ENCODE results near the gene METTL6. TPM values are rescaled to one million over a fixed set of nuclear protein-coding genes. Genes with fewer than 3 reads are reported as not detected.

Gene METTL6
- total RNA-seq, 4 donors from 2014 or later = 9.5 to 16.2 (median 13.4) TPM

DNA sequence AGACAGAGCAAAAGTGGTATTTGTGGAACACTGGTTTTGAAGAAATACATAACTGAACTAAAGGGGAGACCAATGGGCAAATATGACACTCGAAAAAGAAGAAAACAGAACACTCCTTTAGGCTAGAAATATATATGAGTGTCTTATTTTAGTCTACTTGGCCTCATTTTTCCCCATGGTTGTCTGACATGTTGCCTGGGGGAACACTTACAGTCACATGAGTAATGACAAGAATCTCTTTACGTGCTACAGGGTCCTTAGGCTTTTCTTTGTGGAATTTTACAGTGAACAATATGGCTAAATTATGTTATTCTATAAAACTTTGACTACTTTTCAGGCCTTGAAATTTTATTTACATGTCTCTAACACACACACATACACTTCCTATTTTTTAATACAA is 17.6 kb downstream of the METTL6 start:
- Histone ChIP-seq H3K9me3 (no peaks in the 10 kb centered on the region), H3K36me3 (peaks cover 0 to 37% (median 0%) of the 10 kb centered on the region in 3 donors), H3K27ac (no peak overlapping the region), H3K4me3 (no peak overlapping the region), H3K27me3 (no peaks in the 10 kb centered on the region), H3K4me1 (no peaks in the 10 kb centered on the region)
- DNase-seq = no peak
- TF ChIP-seq CTCF (IDR thresholded peaks at IDR 0.05) (no peak), POLR2A (IDR thresholded peaks at IDR 0.05) (no peak)

DNA sequence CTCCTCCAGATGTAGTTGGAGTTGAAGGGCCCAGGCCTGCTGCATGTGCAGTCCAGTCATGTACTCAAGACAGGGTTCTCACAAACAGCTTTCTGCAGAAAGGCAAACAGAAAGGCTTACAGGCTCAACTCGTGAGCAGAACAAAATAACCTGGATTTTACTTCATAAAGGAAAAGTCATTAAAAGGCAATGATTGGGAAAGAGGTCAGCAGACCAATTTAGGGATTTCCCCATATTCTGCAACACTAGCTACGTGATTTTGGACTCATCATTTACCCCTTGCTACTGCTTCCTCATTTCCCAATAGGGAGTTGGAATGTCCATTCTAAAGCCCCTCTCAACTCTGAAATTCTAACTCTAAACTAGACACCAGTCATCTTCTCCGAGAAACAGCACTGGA is 18.1 kb downstream of the METTL6 start:
- no peak overlapping the region for H3K4me3 ChIP-seq
- H3K4me1 ChIP-seq = no peaks in the 10 kb centered on the region
- no peaks in the 10 kb centered on the region for H3K27me3 ChIP-seq
- no peak for DNase-seq
- peaks cover 0 to 32% (median 0%) of the 10 kb centered on the region in 3 donors for H3K36me3 ChIP-seq
- no peaks in the 10 kb centered on the region for H3K9me3 ChIP-seq
- TF ChIP-seq CTCF (IDR thresholded peaks at IDR 0.05) (no peak), POLR2A (IDR thresholded peaks at IDR 0.05) (no peak)
- no peak overlapping the region for H3K27ac ChIP-seq

DNA sequence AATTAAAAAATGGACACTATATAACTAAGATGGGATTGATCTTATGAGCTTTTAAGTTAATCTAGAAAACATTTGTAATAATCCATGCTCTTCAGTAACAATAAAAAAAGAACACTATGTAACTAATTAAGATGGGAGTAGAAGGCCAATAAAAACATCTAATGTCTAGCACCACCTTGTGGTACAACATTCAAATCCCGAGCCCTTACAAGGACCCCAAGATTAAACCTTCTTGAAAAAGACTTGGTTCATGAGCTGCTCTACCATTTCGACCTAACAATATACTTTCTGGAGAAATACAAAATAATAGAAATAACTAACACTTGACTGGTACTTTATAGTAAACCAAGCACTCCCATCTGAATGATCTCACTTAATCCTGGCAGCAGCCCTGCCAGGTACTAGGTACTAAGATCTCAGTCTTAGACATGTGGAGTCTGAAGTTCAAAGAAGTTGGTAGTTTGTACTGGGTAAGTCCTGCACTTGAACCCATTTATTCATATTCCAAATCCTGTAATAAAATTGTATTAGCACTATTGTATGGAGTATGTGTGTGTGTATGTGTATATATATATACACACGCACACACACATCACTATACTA is 21.8 kb downstream of the METTL6 start:
- no peak for TF ChIP-seq POLR2A (IDR thresholded peaks at IDR 0.05)
- peak; percentile 54 to 84 (median 73) for TF ChIP-seq CTCF (IDR thresholded peaks at IDR 0.05)
- Histone ChIP-seq H3K27me3 (no peaks in the 10 kb centered on the region), H3K36me3 (peaks cover 0 to 4% (median 0%) of the 10 kb centered on the region in 3 donors), H3K4me3 (no peak overlapping the region), H3K9me3 (no peaks in the 10 kb centered on the region), H3K27ac (peak overlapping the region in 1 of 4 donors; percentile 45), H3K4me1 (no peaks in the 10 kb centered on the region)
- DNase-seq = no peak

GRCh38 chr3:15404767-15405166 is 22.6 kb downstream of the METTL6 start:
- Histone ChIP-seq H3K4me1 (no peaks in the 10 kb centered on the region), H3K9me3 (no peaks in the 10 kb centered on the region), H3K27me3 (no peaks in the 10 kb centered on the region), H3K27ac (peak overlapping the region in 1 of 4 donors; percentile 45), H3K4me3 (no peak overlapping the region), H3K36me3 (no peaks in the 10 kb centered on the region)
- no peak for DNase-seq
- no peak for TF ChIP-seq POLR2A (IDR thresholded peaks at IDR 0.05)
- no peak for TF ChIP-seq CTCF (IDR thresholded peaks at IDR 0.05)

DNA sequence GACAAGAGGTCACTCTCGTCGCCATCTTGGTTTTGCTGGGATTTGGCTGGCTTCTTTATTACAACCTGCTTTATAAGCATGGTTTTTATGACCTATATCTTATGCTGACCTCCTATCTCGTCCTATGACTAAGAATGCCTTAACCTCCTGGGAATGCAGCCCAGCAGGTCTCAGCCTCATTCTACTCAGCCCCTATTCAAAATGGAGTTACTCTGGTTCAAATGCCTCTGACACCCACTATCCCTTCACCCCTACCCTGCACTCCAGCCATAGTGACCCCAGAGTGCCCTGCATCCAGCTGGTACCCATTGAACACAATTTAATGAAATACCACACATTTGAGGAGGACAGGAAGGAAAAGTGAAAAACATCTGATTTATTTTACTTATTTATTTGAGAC is 23.4 kb downstream of the METTL6 start:
- DNase-seq = no peak
- H3K27me3 ChIP-seq = no peaks in the 10 kb centered on the region
- H3K36me3 ChIP-seq = no peaks in the 10 kb centered on the region
- no peaks in the 10 kb centered on the region for H3K4me1 ChIP-seq
- no peak for TF ChIP-seq POLR2A (IDR thresholded peaks at IDR 0.05)
- no peak for TF ChIP-seq CTCF (IDR thresholded peaks at IDR 0.05)
- no peak overlapping the region for H3K27ac ChIP-seq
- no peak overlapping the region for H3K4me3 ChIP-seq
- H3K9me3 ChIP-seq = no peaks in the 10 kb centered on the region

GRCh38 chr3:15403495-15403894 is 23.8 kb downstream of the METTL6 start:
- DNase-seq = no peak
- no peak for TF ChIP-seq CTCF (IDR thresholded peaks at IDR 0.05)
- no peak for TF ChIP-seq POLR2A (IDR thresholded peaks at IDR 0.05)
- no peaks in the 10 kb centered on the region for H3K36me3 ChIP-seq

More at GRCh38 chr3:15403495-15403894, 23.8 kb downstream of the METTL6 start:
- Histone ChIP-seq H3K9me3 (no peaks in the 10 kb centered on the region), H3K4me1 (no peaks in the 10 kb centered on the region), H3K4me3 (no peak overlapping the region), H3K27me3 (no peaks in the 10 kb centered on the region), H3K27ac (no peak overlapping the region)
